ENCODE data around the gene TOGARAM2. TPM values are rescaled to one million over a fixed set of nuclear protein-coding genes. Genes with fewer than 3 reads are reported as not detected.

TOGARAM2 gene
- total RNA-seq, 1 experiment from 2014 or later = 0.76 TPM

DNA sequence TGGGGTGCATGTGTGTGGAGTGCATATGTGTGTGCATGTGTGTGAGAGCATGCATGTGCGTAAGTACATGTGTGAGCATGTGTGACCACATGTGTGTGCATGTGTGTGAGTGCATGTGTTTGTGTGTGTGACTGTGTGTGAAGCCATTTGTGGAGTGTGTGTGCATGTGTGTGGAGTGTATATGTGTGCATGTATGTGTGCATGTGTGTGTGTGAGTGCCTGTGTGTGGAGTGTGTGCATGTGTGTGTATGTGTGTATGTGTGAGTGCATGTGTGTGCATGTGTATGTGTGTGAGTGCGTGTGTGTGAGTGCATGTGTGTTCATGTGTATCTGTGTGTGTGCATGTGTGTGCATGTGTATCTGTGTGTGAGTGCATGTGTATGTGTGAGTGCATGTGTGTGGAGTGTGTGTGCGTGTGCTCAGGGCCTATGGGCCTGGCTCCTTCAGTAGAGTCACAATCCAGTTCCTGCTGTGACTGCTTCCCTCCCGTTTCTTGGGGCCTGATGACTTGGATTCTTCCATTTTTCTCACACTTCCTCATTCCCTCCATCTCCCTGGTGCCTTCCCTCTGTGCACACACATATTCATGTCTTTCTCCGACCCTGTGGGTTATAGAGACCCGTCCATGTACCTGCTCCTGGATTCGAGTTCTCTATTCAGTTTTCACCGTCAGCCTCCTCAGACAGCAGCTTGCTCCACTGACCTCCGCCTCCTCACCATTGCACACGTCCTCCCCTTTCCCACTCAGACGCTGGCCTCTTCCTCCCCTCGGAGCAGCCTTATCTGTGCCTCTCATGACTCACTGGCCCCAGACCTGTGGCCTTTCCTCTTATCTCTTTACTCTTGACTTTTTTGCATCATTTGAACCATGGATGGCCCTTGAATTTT lies 25.2 kb downstream of the TOGARAM2 start:
- BruUV-seq (replicated peaks) = no TSS peak
- ATAC-seq = no peak
- Histone ChIP-seq H4K20me1 (ENCODE audit: insufficient read depth) (no peaks in the 10 kb centered on the region), H3K27ac (ENCODE audit: low read depth, low read length) (no peak overlapping the region), H3K9me2 (ENCODE audit: insufficient read depth) (no peaks in the 10 kb centered on the region), H3K79me2 (ENCODE audit: insufficient read depth, low read length) (no peaks in the 10 kb centered on the region), H3K27me3 (ENCODE audit: insufficient read depth, low read length) (no peaks in the 10 kb centered on the region), H3K9ac (ENCODE audit: low read length) (no peak overlapping the region), H3K4me3 (replicated peaks in 1 of 2; ENCODE audit: low read depth in 1 of 2, low read length in 2 of 2) (no peak overlapping the region), H3K4me2 (ENCODE audit: low read length) (no peak overlapping the region), H2AFZ (ENCODE audit: low read depth, low read length, poor library complexity, severe bottlenecking) (no peak overlapping the region), H3K36me3 (ENCODE audit: control insufficient read depth in 1 of 2, insufficient read depth in 2 of 2, low read length in 2 of 2) (no peaks in the 10 kb centered on the region), H3K9me3 (ENCODE audit: control insufficient read depth in 1 of 2, insufficient read depth in 1 of 2, low read depth in 1 of 2, low read length in 2 of 2) (peaks cover 0 to 9% of the 10 kb centered on the region in 2 experiments; a peak in 1 of 4 replicates), H3K4me1 (ENCODE audit: control insufficient read depth in 1 of 2, insufficient read depth in 2 of 2, low read length in 2 of 2) (no peaks in the 10 kb centered on the region)
- TF ChIP-seq YY1 (IDR thresholded peaks at IDR 0.05; ENCODE audit: extremely low read depth, insufficient replicate concordance, low read depth, low read length) = no peak
- TF ChIP-seq, protein P1, sequence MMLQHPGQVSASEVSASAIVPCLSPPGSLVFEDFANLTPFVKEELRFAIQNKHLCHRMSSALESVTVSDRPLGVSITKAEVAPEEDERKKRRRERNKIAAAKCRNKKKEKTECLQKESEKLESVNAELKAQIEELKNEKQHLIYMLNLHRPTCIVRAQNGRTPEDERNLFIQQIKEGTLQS (IDR thresholded peaks at IDR 0.05) = no peak
- TF ChIP-seq, protein P2, sequence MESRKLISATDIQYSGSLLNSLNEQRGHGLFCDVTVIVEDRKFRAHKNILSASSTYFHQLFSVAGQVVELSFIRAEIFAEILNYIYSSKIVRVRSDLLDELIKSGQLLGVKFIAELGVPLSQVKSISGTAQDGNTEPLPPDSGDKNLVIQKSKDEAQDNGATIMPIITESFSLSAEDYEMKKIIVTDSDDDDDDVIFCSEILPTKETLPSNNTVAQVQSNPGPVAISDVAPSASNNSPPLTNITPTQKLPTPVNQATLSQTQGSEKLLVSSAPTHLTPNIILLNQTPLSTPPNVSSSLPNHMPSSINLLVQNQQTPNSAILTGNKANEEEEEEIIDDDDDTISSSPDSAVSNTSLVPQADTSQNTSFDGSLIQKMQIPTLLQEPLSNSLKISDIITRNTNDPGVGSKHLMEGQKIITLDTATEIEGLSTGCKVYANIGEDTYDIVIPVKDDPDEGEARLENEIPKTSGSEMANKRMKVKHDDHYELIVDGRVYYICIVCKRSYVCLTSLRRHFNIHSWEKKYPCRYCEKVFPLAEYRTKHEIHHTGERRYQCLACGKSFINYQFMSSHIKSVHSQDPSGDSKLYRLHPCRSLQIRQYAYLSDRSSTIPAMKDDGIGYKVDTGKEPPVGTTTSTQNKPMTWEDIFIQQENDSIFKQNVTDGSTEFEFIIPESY (IDR thresholded peaks at IDR 0.05; ENCODE audit: extremely low read depth, insufficient replicate concordance, low read length) = no peak
- no peak for TF ChIP-seq RAD21 (IDR thresholded peaks at IDR 0.05; ENCODE audit: low read depth)
- no peak for TF ChIP-seq SRF (IDR thresholded peaks at IDR 0.05; ENCODE audit: low read depth)
- TF ChIP-seq, protein P3, sequence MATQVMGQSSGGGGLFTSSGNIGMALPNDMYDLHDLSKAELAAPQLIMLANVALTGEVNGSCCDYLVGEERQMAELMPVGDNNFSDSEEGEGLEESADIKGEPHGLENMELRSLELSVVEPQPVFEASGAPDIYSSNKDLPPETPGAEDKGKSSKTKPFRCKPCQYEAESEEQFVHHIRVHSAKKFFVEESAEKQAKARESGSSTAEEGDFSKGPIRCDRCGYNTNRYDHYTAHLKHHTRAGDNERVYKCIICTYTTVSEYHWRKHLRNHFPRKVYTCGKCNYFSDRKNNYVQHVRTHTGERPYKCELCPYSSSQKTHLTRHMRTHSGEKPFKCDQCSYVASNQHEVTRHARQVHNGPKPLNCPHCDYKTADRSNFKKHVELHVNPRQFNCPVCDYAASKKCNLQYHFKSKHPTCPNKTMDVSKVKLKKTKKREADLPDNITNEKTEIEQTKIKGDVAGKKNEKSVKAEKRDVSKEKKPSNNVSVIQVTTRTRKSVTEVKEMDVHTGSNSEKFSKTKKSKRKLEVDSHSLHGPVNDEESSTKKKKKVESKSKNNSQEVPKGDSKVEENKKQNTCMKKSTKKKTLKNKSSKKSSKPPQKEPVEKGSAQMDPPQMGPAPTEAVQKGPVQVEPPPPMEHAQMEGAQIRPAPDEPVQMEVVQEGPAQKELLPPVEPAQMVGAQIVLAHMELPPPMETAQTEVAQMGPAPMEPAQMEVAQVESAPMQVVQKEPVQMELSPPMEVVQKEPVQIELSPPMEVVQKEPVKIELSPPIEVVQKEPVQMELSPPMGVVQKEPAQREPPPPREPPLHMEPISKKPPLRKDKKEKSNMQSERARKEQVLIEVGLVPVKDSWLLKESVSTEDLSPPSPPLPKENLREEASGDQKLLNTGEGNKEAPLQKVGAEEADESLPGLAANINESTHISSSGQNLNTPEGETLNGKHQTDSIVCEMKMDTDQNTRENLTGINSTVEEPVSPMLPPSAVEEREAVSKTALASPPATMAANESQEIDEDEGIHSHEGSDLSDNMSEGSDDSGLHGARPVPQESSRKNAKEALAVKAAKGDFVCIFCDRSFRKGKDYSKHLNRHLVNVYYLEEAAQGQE (IDR thresholded peaks at IDR 0.05; ENCODE audit: low read depth) = no peak
- TF ChIP-seq ZFX (IDR thresholded peaks at IDR 0.05) = no peak
- TF ChIP-seq SP1 (IDR thresholded peaks at IDR 0.05; ENCODE audit: low read depth) = no peak
- no peak for TF ChIP-seq POLR2AphosphoS5 (IDR thresholded peaks at IDR 0.05; ENCODE audit: low read depth, low read length)
- TF ChIP-seq EZH2phosphoT487 (IDR thresholded peaks at IDR 0.05; ENCODE audit: borderline replicate concordance) = no peak
- TF ChIP-seq POLR2A (IDR thresholded peaks at IDR 0.05; ENCODE audit: borderline replicate concordance, extremely low read depth, insufficient read depth, insufficient read length) = no peak
- TF ChIP-seq ZNF274 (IDR thresholded peaks at IDR 0.05; ENCODE audit: low read depth, low read length) = no peak
- no peak for TF ChIP-seq ELF1 (IDR thresholded peaks at IDR 0.05; ENCODE audit: borderline replicate concordance, low read depth)
- TF ChIP-seq FOSL1 (IDR thresholded peaks at IDR 0.05; ENCODE audit: low read depth) = no peak
- TF ChIP-seq, protein P4, sequence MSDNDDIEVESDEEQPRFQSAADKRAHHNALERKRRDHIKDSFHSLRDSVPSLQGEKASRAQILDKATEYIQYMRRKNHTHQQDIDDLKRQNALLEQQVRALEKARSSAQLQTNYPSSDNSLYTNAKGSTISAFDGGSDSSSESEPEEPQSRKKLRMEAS (IDR thresholded peaks at IDR 0.05) = no peak
- ChIA-PET CTCF (no interaction called here), POLR2A (no interaction called here), RAD21 (ENCODE audit: low non-redundant PET in 1 of 2, low total read pairs in 2 of 2, uncharacterized antibody in 2 of 2, unreplicated experiment in 2 of 2) (no interaction called here)
- no peak for DNase-seq (ENCODE audit: low read depth, low spot score)
- intact Hi-C loops (cut with micrococcal nuclease) = no loop called here
